GM12878 (cell line): Measurements from ENCODE around the gene KYAT1. TPM values are rescaled to one million over a fixed set of nuclear protein-coding genes. Genes with fewer than 3 reads are reported as not detected.

Experiments used
- ATAC-seq: fragments of 200-7000 bp; cut with Tn5 transposase; 3 replicates; pipeline ENCODE4 v1.9.1; 2020; ENCODE audit warnings: mild to moderate bottlenecking, moderate library complexity
- BruUV-seq: library from RNA; stranded (reverse); fragments of 400-500 nt; replicated peaks from 2 replicates; lab custom pipeline; 2021; lab: Mats Ljungman, UMichigan
- CTCF ChIA-PET: fragments of 300-600 bp; sonication (Branson Sonifier 250); formaldehyde crosslinking; extraction: SDS; loops from one replicate; lab custom pipeline; 2021; ENCODE audit warnings: inconsistent platforms; lab: Yijun Ruan, JAX
- POLR2A ChIA-PET: fragments of 350-600 bp; formaldehyde crosslinking; extraction: SDS; loops from one replicate; lab custom pipeline; 2021; ENCODE audit warnings: inconsistent platforms; lab: Charles Lee
- RAD21 ChIA-PET: fragments of 300-600 bp; sonication (Branson Sonifier 250); formaldehyde crosslinking; loops from one replicate; lab custom pipeline; 2023; ENCODE audit warnings: antibody characterized with exemption; ENCODE audit not compliant: unreplicated experiment; lab: Charles Lee
- SMC1A ChIA-PET: fragments of 300-600 bp; sonication (Branson Sonifier 250); formaldehyde crosslinking; loops from one replicate; lab custom pipeline; 2023; ENCODE audit not compliant: unreplicated experiment, uncharacterized antibody; lab: Charles Lee
- DNase-seq: peaks from one replicate; pipeline ENCODE4 v3.0.0-alpha.2; 2011; ENCODE audit warnings: low read depth, low spot score
- FAIRE-seq: peaks from 3 replicates; lab custom pipeline; 2011; peaks lifted over from hg19 to GRCh38; lab: Jason Lieb, UNC
- H2AFZ ChIP-seq: 2 replicates; pipeline ENCODE4 v1.6.0; 2011; ENCODE audit warnings: low read depth, low read length, control low read depth; ENCODE audit not compliant: control insufficient read depth
- H3K27ac ChIP-seq: 2 replicates; pipeline ENCODE4 v1.5.1; 2011; ENCODE audit warnings: control low read depth; ENCODE audit not compliant: control insufficient read depth, insufficient read depth
- H3K27me3 ChIP-seq, 2 experiments: replicated peaks in 1 of 2; 2 replicates each; pipeline versions ENCODE4 v1.6.0 to v1.6.1; 2011; ENCODE audit warnings: low read length in 1 of 2; ENCODE audit not compliant: control insufficient read depth in 2 of 2, insufficient read depth in 2 of 2
- H3K36me3 ChIP-seq, 2 experiments: 2 replicates each; pipeline ENCODE4 v1.5.1; 2011; ENCODE audit warnings: low read length in 1 of 2; ENCODE audit not compliant: control insufficient read depth in 2 of 2, insufficient read depth in 2 of 2
- H3K4me1 ChIP-seq: 2 replicates; pipeline ENCODE4 v1.6.1; 2011; ENCODE audit warnings: mild to moderate bottlenecking, low read length, moderate library complexity, mixed read lengths; ENCODE audit not compliant: control insufficient read depth, insufficient read depth
- H3K4me2 ChIP-seq: 2 replicates; pipeline ENCODE4 v1.6.0; 2011; ENCODE audit warnings: control low read depth; ENCODE audit not compliant: control insufficient read depth, insufficient read depth
- H3K4me3 ChIP-seq: fragments of 200-600 bp; sonication (generic); 2 replicates; pipeline ENCODE4 v1.5.1; 2016
- H3K79me2 ChIP-seq: 2 replicates; pipeline ENCODE4 v1.6.0; 2011; ENCODE audit warnings: low read length; ENCODE audit not compliant: control insufficient read depth, insufficient read depth
- H3K9ac ChIP-seq: 2 replicates; pipeline ENCODE4 v1.8.0; 2011; ENCODE audit warnings: low read length, control low read depth, mixed read lengths; ENCODE audit not compliant: control insufficient read depth, insufficient read depth
- H3K9me3 ChIP-seq: replicated peaks from 3 replicates; pipeline ENCODE4 v1.5.1; 2011; ENCODE audit warnings: mild to moderate bottlenecking, low read length; ENCODE audit not compliant: control insufficient read depth, insufficient read depth
- H4K20me1 ChIP-seq: 2 replicates; pipeline ENCODE4 v1.6.0; 2011; ENCODE audit not compliant: control insufficient read depth, insufficient read depth
- IRF4 ChIP-seq: IDR thresholded peaks from 2 replicates; pipeline ENCODE4 v1.6.1; 2011; ENCODE audit warnings: low read depth, low read length
- POU2F2 ChIP-seq: IDR thresholded peaks from 3 replicates; pipeline ENCODE4 v1.6.1; 2011; ENCODE audit warnings: low read depth, mild to moderate bottlenecking, low read length, borderline replicate concordance
- SIN3A ChIP-seq: IDR thresholded peaks from 2 replicates; pipeline ENCODE4 v1.6.1; 2012; ENCODE audit warnings: low read depth, low read length, improper control_type of control experiment
- TAF1 ChIP-seq: IDR thresholded peaks from 2 replicates; pipeline ENCODE4 v1.6.1; 2011; ENCODE audit warnings: mild to moderate bottlenecking, low read depth, low read length, borderline replicate concordance
- YBX1 ChIP-seq: fragments of 450-650 bp; IDR thresholded peaks from 2 replicates; pipeline ENCODE4 v1.6.1; 2016; ENCODE audit warnings: antibody characterized with exemption
- WGBS: methylation state at CpG from one replicate; pipeline ENCODE4 v1.1.6; 2016; ENCODE audit warnings: low lambda C conversion rate; ENCODE audit not compliant: insufficient replicate concordance, insufficient coverage; ENCODE audit errors: missing lambda C conversion rate; 5-methylcytosine and 5-hydroxymethylcytosine counted together
- in situ Hi-C: fragments of 300-500 bp; cut with MboI; formaldehyde crosslinking; loops from 9 replicates; pipeline ENCODE4 v1.14.3; 2018; ENCODE audit warnings: mixed read lengths
- intact Hi-C: fragments of 100-400 bp; cut with micrococcal nuclease; formaldehyde crosslinking; loops from one replicate; pipeline ENCODE4 v1.14.2; 2022; ENCODE audit not compliant: unreplicated experiment
- polyA plus RNA-seq, 11 experiments: library from polyadenylated mRNA; depleted of rRNA in 4 of 11; unstranded in 6 of 11; stranded (reverse) in 5 of 11; fragments of >200 nt; fragmentation: Nextera tagmentation in 4 of 11; fragmentation: Illumina TruSeq in 1 of 11; extraction: Ambion mirVana in 4 of 11; extraction: Trizol in 1 of 11; gene quantifications; 1 replicate in 1 of 11; 2 replicates in 10 of 11; pipeline versions ENCODE4 v1.2.1 to v1.2.3, GENCODE V29; 2011 to 2016; ENCODE audit warnings: inconsistent platforms in 2 of 11, missing spikeins in 2 of 11, low read depth in 1 of 11
- total RNA-seq, 4 experiments: library from RNA; depleted of rRNA in 3 of 4; stranded (reverse); fragments of >200 nt in 3 of 4; fragmentation: Illumina TruSeq in 1 of 4; extraction: Trizol in 1 of 4; gene quantifications; 2 replicates each; pipeline versions ENCODE4 v1.2.1 to v1.2.3, GENCODE V29; 2013 to 2021

The KYAT1 gene
- total and polyA plus RNA-seq, 10 of the 15 experiments (the other 5 are each of a cell fraction or from before 2014, with no cell fraction given): 5.8 to 15.7 (median 11.4) TPM

GRCh38 chr9:128824911-128825310 lies 56.8 kb downstream of the KYAT1 start:
- no peaks in the 10 kb centered on the region for H4K20me1 ChIP-seq
- TF ChIP-seq IRF4 (no peak), TAF1 (no peak), YBX1 (no peak)
- TF ChIP-seq, all 136 proteins: peak for 0
- intact Hi-C loops (no loop called here), in situ Hi-C loops (no loop called here)
- H3K4me3 ChIP-seq: no peak overlapping the region
- ATAC-seq: no peak
- POLR2A ChIA-PET: interaction anchor here (0.7 kb wide), 1 partner anchor 633 kb away, joined by 3 read pairs; no protein-coding TSS in a partner anchor
- H3K9me3 ChIP-seq: no peaks in the 10 kb centered on the region
- CTCF ChIA-PET: interaction anchor here (0.6 kb wide), 1 partner anchor 142 kb away, joined by 3 read pairs; no protein-coding TSS in a partner anchor
- DNase-seq: no peak
- no peak overlapping the region for H3K27ac ChIP-seq
- SMC1A ChIA-PET: no interaction called here
- no TSS peak for BruUV-seq
- H3K9ac ChIP-seq: no peak overlapping the region
- over 99% methylated on average over 7 of the region's 7 CpGs for WGBS
- no peak overlapping the region for H2AFZ ChIP-seq
- RAD21 ChIA-PET: no interaction called here
- no peak overlapping the region for H3K4me2 ChIP-seq
- peaks cover 4% of the 10 kb centered on the region; the same call in 1 of the 2 replicates for H3K4me1 ChIP-seq
- H3K79me2 ChIP-seq: peaks cover 14% of the 10 kb centered on the region
- peaks cover 22 to 28% of the 10 kb centered on the region in 2 experiments for H3K36me3 ChIP-seq
- FAIRE-seq: no peak
- no peaks in the 10 kb centered on the region for H3K27me3 ChIP-seq

GRCh38 chr9:128823903-128824406 lies 57.8 kb downstream of the KYAT1 start:
- H3K4me2 ChIP-seq: no peak overlapping the region
- DNase-seq (no peak), FAIRE-seq (no peak), ATAC-seq (no peak)
- peaks cover 12% of the 10 kb centered on the region for H3K79me2 ChIP-seq
- CTCF ChIA-PET: no interaction called here
- SMC1A ChIA-PET: no interaction called here
- H3K4me1 ChIP-seq: peaks cover 10% of the 10 kb centered on the region; the same call in 1 of the 2 replicates
- POLR2A ChIA-PET: no interaction called here
- no peak overlapping the region for H2AFZ ChIP-seq
- H3K36me3 ChIP-seq: peaks cover 22 to 28% of the 10 kb centered on the region in 2 experiments
- intact Hi-C loops (no loop called here), in situ Hi-C loops (no loop called here)
- H4K20me1 ChIP-seq: no peaks in the 10 kb centered on the region
- no peak overlapping the region for H3K27ac ChIP-seq
- H3K27me3 ChIP-seq: no peaks in the 10 kb centered on the region
- WGBS: over 99% methylated on average over 11 of the region's 12 CpGs
- TF ChIP-seq POU2F2 (no peak), SIN3A (no peak)
- TF ChIP-seq, all 136 proteins: peak for 0
- Histone ChIP-seq H3K4me3 (no peak overlapping the region), H3K9ac (no peak overlapping the region), H3K9me3 (no peaks in the 10 kb centered on the region)
- RAD21 ChIA-PET: no interaction called here
- BruUV-seq: no TSS peak
